NT2/D1 (cell line): ENCODE results near the gene MAML1.

Source experiments
- SUZ12 ChIP-seq: IDR thresholded peaks from 2 replicates; pipeline ENCODE4 v1.6.1; 2011; ENCODE audit not compliant: insufficient read length, insufficient read depth; ENCODE audit errors: extremely low read depth
- YY1 ChIP-seq: IDR thresholded peaks from 2 replicates; pipeline ENCODE4 v1.6.1; 2011; ENCODE audit not compliant: insufficient read length, insufficient read depth
- ZNF274 ChIP-seq: IDR thresholded peaks from 2 replicates; pipeline ENCODE4 v1.6.1; 2011; ENCODE audit warnings: mild to moderate bottlenecking, low read depth, low read length

DNA sequence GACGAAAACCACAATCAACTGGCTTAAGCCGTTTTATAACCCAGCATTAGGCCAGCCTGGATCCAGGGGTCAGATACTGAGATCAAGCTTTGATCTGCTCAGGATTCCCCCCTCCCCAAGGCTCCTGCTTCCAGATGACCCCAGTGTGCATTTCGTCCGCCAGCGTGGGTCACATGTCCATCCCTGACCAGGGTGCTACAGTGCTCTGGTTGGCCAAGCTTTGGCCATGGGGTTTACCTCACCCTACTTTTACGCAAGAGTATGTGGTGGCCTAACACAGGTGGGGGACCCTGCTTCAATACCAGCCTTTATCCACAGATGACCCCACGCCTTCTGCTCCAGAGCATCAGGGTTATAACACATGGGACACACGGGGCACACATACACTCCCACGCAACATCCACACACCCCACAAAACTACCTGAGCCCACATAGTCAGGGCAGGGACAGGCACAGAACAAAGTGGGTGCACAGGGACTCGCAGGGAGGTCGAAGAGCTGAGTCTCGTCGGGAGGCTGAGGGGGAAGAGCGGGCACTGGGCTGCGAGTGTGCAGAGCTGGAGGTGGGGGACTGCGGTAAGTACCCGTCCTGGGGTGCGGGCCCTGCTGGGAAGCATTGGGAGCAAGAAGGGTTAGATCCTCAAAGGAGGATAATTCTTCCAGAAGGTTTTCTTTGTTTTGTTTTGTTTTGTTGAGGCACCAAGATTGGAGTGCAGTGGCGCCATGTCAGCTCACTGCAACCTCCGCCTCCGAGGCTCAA, 83.0 kb downstream of the MAML1 start:
- no peak for TF ChIP-seq SUZ12
- no peak for TF ChIP-seq YY1
- TF ChIP-seq ZNF274: no peak
